ENCODE results near the gene TFAM.

- no peak for TF ChIP-seq CTCF (IDR thresholded peaks at IDR 0.05; ENCODE audit: borderline replicate concordance, extremely low read depth, low read length, poor library complexity, severe bottlenecking)
- TF ChIP-seq EZH2 (IDR thresholded peaks at IDR 0.05; ENCODE audit: borderline replicate concordance, low read depth, low read length, severe bottlenecking) = no peak
Observed at GRCh38 chr10:58438986-58439385, 53.8 kb downstream of the TFAM start.

Data from DND-41 (cell line).